ENCODE data around the gene AIP. TPM values are rescaled to one million over a fixed set of nuclear protein-coding genes. Genes with fewer than 3 reads are reported as not detected.

The AIP gene
- total RNA-seq, 4 donors from 2014 or later = 88.2 to 117 (median 96.0) TPM

DNA sequence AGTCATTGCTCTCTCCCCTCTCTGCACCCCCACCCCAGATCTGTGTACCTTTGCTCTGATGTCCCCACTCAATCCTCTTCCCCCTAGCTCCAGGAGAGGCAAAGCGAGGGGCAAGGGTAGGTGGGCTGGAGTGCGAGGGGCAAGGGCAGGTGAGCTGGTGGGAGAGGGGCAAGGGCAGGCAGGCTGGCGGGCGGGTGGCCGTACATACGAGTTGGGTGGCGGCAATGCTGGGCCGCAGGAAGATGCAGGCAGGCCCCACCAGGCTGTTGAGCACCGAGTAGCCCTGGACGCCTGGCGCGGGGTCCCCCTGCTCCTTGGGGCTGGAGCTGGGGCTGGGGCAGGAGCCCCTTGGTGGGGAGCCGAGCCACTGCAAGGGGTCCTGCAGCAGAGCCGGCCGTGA is 39.5 kb downstream of the AIP start:
- no peaks in the 10 kb centered on the region for H3K9me3 ChIP-seq
- WGBS, 2 donors = 83 to 94% methylated on average over 14 of the region's 15 CpGs
- no peaks in the 10 kb centered on the region for H3K27me3 ChIP-seq
- no peaks in the 10 kb centered on the region for H3K4me1 ChIP-seq
- H3K36me3 ChIP-seq = no peaks in the 10 kb centered on the region
- no peak overlapping the region for H3K27ac ChIP-seq
- TF ChIP-seq, protein P1, sequence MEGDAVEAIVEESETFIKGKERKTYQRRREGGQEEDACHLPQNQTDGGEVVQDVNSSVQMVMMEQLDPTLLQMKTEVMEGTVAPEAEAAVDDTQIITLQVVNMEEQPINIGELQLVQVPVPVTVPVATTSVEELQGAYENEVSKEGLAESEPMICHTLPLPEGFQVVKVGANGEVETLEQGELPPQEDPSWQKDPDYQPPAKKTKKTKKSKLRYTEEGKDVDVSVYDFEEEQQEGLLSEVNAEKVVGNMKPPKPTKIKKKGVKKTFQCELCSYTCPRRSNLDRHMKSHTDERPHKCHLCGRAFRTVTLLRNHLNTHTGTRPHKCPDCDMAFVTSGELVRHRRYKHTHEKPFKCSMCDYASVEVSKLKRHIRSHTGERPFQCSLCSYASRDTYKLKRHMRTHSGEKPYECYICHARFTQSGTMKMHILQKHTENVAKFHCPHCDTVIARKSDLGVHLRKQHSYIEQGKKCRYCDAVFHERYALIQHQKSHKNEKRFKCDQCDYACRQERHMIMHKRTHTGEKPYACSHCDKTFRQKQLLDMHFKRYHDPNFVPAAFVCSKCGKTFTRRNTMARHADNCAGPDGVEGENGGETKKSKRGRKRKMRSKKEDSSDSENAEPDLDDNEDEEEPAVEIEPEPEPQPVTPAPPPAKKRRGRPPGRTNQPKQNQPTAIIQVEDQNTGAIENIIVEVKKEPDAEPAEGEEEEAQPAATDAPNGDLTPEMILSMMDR (IDR thresholded peaks at IDR 0.05) = no peak
- no peak for TF ChIP-seq POLR2A (IDR thresholded peaks at IDR 0.05)
- no peak overlapping the region for H3K4me3 ChIP-seq
- no peak for DNase-seq (ENCODE audit: low spot score in 2 of 2)

DNA sequence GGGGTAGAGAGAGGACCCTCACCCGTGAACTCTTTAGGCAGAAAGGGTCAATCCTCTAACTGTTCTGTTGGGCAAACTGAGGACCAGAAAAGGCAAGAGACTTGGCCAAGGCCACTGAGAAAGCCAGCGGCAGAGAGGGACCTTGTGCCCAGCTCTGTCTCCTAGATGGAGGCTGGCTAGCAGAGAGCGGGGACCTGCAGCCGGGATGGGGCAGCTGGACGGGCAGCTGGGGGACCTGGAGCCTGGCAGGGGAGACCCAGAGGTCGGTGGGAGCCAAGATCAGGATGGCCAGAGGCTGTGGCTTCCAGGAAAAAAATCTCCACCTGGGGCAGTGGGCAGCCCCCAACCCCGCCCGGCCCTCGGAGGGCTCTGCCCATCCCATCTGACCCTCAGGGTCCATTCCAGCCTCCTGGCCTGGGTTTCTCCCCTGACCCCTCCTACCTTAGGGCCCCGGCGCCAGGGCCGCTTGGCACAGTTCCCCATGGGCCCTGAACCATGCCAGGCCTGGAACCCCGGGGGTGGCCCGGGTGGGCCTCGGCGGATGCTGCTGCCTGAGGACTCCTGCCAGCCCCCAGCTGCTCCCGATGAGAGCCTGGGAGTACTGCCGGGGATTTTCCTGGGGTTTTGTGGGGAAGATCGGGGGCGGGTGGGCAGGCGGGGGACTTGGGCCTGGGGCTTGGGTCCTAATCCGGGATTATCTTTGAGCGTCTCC is 40.2 kb downstream of the AIP start, which contains the start of gene CABP2:
CABP2 (minus strand) TSS at position 603 of the 712 bp plus-strand sequence; CDS start at position 483, 120 bp downstream.
- no peak for DNase-seq (ENCODE audit: low spot score in 2 of 2)
- Histone ChIP-seq H3K36me3 (no peaks in the 10 kb centered on the region), H3K4me1 (no peaks in the 10 kb centered on the region), H3K27me3 (no peaks in the 10 kb centered on the region), H3K4me3 (no peak within 1 kb of the TSS), H3K27ac (no peak within 1 kb of the TSS), H3K9me3 (no peaks in the 10 kb centered on the region)
- no peak for TF ChIP-seq EP300 (IDR thresholded peaks at IDR 0.05)
- TF ChIP-seq, protein P1 (IDR thresholded peaks at IDR 0.05) = no peak
- TF ChIP-seq POLR2A (IDR thresholded peaks at IDR 0.05) = no peak
- 80 to 82% methylated on average over 9 to 21 of the region's 23 CpGs for WGBS, 2 donors

DNA sequence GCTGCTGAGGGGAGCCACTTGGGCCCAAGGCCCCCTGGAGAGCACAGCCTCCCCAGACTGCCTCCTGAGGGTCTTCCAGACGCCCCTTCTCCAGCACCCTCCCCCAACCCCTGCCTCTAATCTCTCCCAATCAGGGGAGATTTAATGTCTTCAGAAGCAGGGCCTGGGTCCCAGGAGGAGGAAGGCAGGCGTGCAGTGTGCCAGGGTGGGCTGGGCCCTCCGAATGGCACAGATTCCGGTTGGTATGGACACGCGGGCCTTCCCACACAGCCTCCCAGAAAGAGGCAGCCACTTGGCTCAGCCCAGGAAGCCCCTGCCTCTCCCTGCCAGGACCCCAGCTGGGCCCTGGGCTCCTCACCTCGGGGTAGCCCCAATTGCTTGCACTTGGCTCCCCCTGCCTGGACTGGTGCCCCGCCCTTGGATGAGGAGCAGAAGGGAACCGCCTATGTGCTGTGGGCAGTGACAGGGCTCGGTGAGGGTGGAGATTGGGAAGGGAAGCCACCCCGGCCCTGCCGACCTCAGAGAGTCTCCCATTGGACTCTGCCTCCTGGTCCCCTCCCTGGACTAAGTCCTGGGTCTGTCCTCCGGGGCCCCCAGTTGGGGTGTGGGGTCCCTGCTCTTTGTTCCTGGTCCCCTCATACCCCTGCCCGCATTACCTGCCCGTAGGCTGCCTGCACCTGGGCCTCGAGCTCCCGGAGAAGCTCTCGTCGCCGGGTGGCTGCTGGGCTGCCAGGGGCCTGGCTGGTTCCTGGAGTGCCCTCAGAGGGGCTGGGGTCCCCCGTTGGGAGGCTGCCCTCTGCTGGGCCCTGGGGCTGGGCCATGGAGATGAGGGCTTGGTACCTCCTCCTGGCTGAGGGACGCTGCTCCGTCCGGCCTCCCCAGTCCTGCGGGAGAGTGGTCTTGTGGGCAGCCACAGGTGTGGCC is 41.0 kb downstream of the AIP start:
- DNase-seq (ENCODE audit: low spot score in 2 of 2) = no peak
- Histone ChIP-seq H3K9me3 (no peaks in the 10 kb centered on the region), H3K27me3 (no peaks in the 10 kb centered on the region), H3K4me3 (no peak overlapping the region), H3K36me3 (no peaks in the 10 kb centered on the region), H3K27ac (no peak overlapping the region), H3K4me1 (no peaks in the 10 kb centered on the region)
- 79 to 83% methylated on average over 21 to 22 of the region's 25 CpGs for WGBS, 2 donors
- TF ChIP-seq POLR2A (IDR thresholded peaks at IDR 0.05) (no peak), EP300 (IDR thresholded peaks at IDR 0.05) (no peak)
- TF ChIP-seq, protein P1 (IDR thresholded peaks at IDR 0.05) = no peak

DNA sequence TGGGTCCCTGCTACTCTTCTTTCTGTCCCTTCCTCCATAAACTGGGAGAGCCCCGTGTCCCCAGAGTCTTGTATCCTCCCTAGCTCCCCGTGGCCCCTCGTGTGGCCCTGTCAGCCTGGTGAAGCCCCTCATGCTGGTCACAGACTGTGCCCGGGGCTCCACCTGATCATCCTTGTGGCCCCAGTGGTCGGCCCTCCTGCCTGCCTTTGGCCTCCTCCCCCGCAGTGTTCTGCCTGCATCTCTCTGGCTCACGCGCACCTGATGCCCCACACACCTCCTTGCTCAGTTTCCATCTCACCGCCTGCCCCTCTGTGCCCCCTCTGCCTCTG is 41.6 kb downstream of the AIP start:
- WGBS, 2 donors = 86 to 93% methylated on average over 9 of the region's 9 CpGs
- DNase-seq (ENCODE audit: low spot score in 2 of 2) = no peak
- Histone ChIP-seq H3K36me3 (no peaks in the 10 kb centered on the region), H3K9me3 (no peaks in the 10 kb centered on the region), H3K4me3 (no peak overlapping the region), H3K4me1 (no peaks in the 10 kb centered on the region), H3K27ac (no peak overlapping the region), H3K27me3 (peaks cover 0 to 6% of the 10 kb centered on the region in 2 donors)
- no peak for TF ChIP-seq EP300 (IDR thresholded peaks at IDR 0.05)
- TF ChIP-seq POLR2A (IDR thresholded peaks at IDR 0.05) = no peak
- TF ChIP-seq, protein P1 (IDR thresholded peaks at IDR 0.05) = no peak
